ENCODE measurements around the gene LYPD4.
"Not testable (repeated sequence)": the region's sequence is repeated elsewhere in the genome, so short reads cannot be mapped to it uniquely, and the experiment has no call there.

The LYPD4 gene

GRCh38 chr19:41844601-41845000 lies at the start of gene LYPD4:
Gene LYPD4, minus strand, starts transcription at chr19:41844683. Its CDS starts 5,398 bp downstream, at chr19:41839285.
- no peak for DNase-seq

- no peak for DNase-seq
Measured at GRCh38 chr19:41893899-41894298, 49.4 kb upstream of the LYPD4 start.

- no peak for DNase-seq
Measured at GRCh38 chr19:41892173-41892902, 47.9 kb upstream of the LYPD4 start.

GRCh38 chr19:41890936-41891335 lies 46.5 kb upstream of the LYPD4 start:
- DNase-seq = no peak

GRCh38 chr19:41889896-41890295 lies 45.4 kb upstream of the LYPD4 start:
- no peak for DNase-seq

- no peak for DNase-seq
Measured at GRCh38 chr19:41888926-41889325, 44.4 kb upstream of the LYPD4 start.

GRCh38 chr19:41887711-41888382 lies 43.4 kb upstream of the LYPD4 start:
- DNase-seq = peak; percentile 78 to 91

GRCh38 chr19:41886761-41887710 lies 42.6 kb upstream of the LYPD4 start:
- DNase-seq = peak; percentile 40 to 61

- DNase-seq = peak; percentile 85 to 86
Measured at GRCh38 chr19:41883821-41884733, 39.6 kb upstream of the LYPD4 start.

GRCh38 chr19:41883463-41883820 lies 39.0 kb upstream of the LYPD4 start:
- DNase-seq = no peak

- DNase-seq = peak; percentile 48 to 67
Measured at GRCh38 chr19:41882568-41883462, 38.3 kb upstream of the LYPD4 start, which contains the start of gene ARHGEF1. Gene ARHGEF1, plus strand, starts transcription at chr19:41883184. Its CDS starts 4,899 bp downstream, at chr19:41888083.

- DNase-seq = no peak
Measured at GRCh38 chr19:41880329-41880708, 35.8 kb upstream of the LYPD4 start.

GRCh38 chr19:41879670-41880328 lies 35.3 kb upstream of the LYPD4 start:
- no peak for DNase-seq

GRCh38 chr19:41879080-41879479 lies 34.6 kb upstream of the LYPD4 start:
- DNase-seq = no peak

GRCh38 chr19:41877916-41878905 lies 33.7 kb upstream of the LYPD4 start:
- DNase-seq = no peak

GRCh38 chr19:41876847-41877832 lies 32.7 kb upstream of the LYPD4 start, which contains the start of gene CD79A:
Gene CD79A, plus strand, starts transcription at chr19:41877279. Its CDS starts 26 bp downstream, at chr19:41877305.
- DNase-seq = no peak

- not testable (repeated sequence) for DNase-seq
Measured at GRCh38 chr19:41875973-41876372, 31.5 kb upstream of the LYPD4 start.

Measured in stimulated activated CD4-positive, alpha-beta T cell treated with anti-CD3 and anti-CD28 coated beads, Interleukin-4, amount 100 ng/mL, for 4 hours (primary cell).